ENCODE data around the gene CNNM3. TPM values are rescaled to one million over a fixed set of nuclear protein-coding genes. Genes with fewer than 3 reads are reported as not detected.

CNNM3 gene
- total RNA-seq (10 to 100 TPM; 21.7 to 31.4 TPM), polyA plus RNA-seq (1 to 10 TPM; 7.2 to 7.6 TPM)
- long read RNA-seq, donor 1, partial matches to known transcripts, result 0 of 5 reads
- long read RNA-seq, donor 1, other reads (novel, unspliced or antisense), result 0 of 5 reads
- long read RNA-seq, donor 2, partial matches to known transcripts, result 0 of 1 reads
- long read RNA-seq, donor 2, other reads (novel, unspliced or antisense), result 0 of 1 reads
- long read RNA-seq, donor 3, partial matches to known transcripts, result 0 of 1 reads
- long read RNA-seq, donor 3, other reads (novel, unspliced or antisense), result 0 of 1 reads
- long read RNA-seq, donor 4, partial matches to known transcripts, result 0 of 2 reads
- long read RNA-seq, donor 4, other reads (novel, unspliced or antisense), result 0 of 2 reads
- long read RNA-seq, donor 5, transcript CNNM3-201 (8 exons, 3,447 nt), result major isoform, 5 of 5 reads
- long read RNA-seq, donor 5, partial matches to known transcripts, result 0 of 5 reads
- long read RNA-seq, donor 5, other reads (novel, unspliced or antisense), result 0 of 5 reads

GRCh38 chr2:96816127-96816835 is at the start of gene CNNM3:
Gene CNNM3 (plus strand): TSS chr2:96816268. CDS start chr2:96816278, 10 bp downstream.
- Histone ChIP-seq H3K4me1 (ENCODE audit: control insufficient read depth in 5 of 5, insufficient read depth in 5 of 5, low read length in 5 of 5) (peaks cover 8 to 38% (median 23%) of the 10 kb centered on the region in 5 donors), H3K9ac (ENCODE audit: insufficient read depth in 1 of 2, low read length in 2 of 2) (peak within 1 kb of the TSS in 1 of 2 donors; percentile 0), H3K4me3 (peak within 1 kb of the TSS; percentile 89), H3K27ac (ENCODE audit: low read depth in 1 of 2, low read length in 1 of 2) (peak within 1 kb of the TSS; percentile 94 to 97), H3K27me3 (ENCODE audit: control insufficient read depth in 3 of 3, insufficient read depth in 3 of 3, low read length in 2 of 3) (no peaks in the 10 kb centered on the region), H3K9me3 (ENCODE audit: control insufficient read depth in 4 of 4, insufficient read depth in 3 of 4, low read length in 3 of 4) (no peaks in the 10 kb centered on the region), H3K36me3 (ENCODE audit: control insufficient read depth in 4 of 4, insufficient read depth in 4 of 4, low read length in 4 of 4) (peaks cover 0 to 14% (median 4%) of the 10 kb centered on the region in 4 donors)
- DNase-seq (peak; percentile 96 to 97 (median 97)), ATAC-seq (ENCODE audit: insufficient read depth, low FRiP score) (peak; percentile 97)
- peak; percentile 27 for TF ChIP-seq CTCF (IDR thresholded peaks at IDR 0.05; ENCODE audit: control extremely low read depth, extremely low read depth)
- 0% methylated on average over 60 to 103 of the region's 103 CpGs for WGBS, 2 donors

GRCh38 chr2:96767135-96767871 is 48.8 kb upstream of the CNNM3 start:
- no peak overlapping the region for H3K9ac ChIP-seq (ENCODE audit: insufficient read depth in 1 of 2, low read length in 2 of 2)
- ATAC-seq (ENCODE audit: insufficient read depth, low FRiP score), result no peak

GRCh38 chr2:96768083-96768561 is 47.9 kb upstream of the CNNM3 start:
- Histone ChIP-seq H3K4me1 (ENCODE audit: control insufficient read depth in 5 of 5, insufficient read depth in 5 of 5, low read length in 5 of 5) (peaks cover 0 to 20% (median 12%) of the 10 kb centered on the region in 5 donors), H3K27ac (ENCODE audit: low read depth in 1 of 2, low read length in 1 of 2) (no peak overlapping the region), H3K9ac (ENCODE audit: insufficient read depth in 1 of 2, low read length in 2 of 2) (no peak overlapping the region), H3K9me3 (ENCODE audit: control insufficient read depth in 4 of 4, insufficient read depth in 3 of 4, low read length in 3 of 4) (no peaks in the 10 kb centered on the region), H3K27me3 (ENCODE audit: control insufficient read depth in 3 of 3, insufficient read depth in 3 of 3, low read length in 2 of 3) (no peaks in the 10 kb centered on the region), H3K4me3 (no peak overlapping the region), H3K36me3 (ENCODE audit: control insufficient read depth in 4 of 4, insufficient read depth in 4 of 4, low read length in 4 of 4) (no peaks in the 10 kb centered on the region)
- WGBS, 2 donors, result 70 to 74% methylated on average over 8 of the region's 8 CpGs
- TF ChIP-seq CTCF (IDR thresholded peaks at IDR 0.05; ENCODE audit: control extremely low read depth, extremely low read depth), result no peak
- ATAC-seq (ENCODE audit: insufficient read depth, low FRiP score), result no peak
- DNase-seq, result no peak

More at GRCh38 chr2:96767135-96767871, 48.8 kb upstream of the CNNM3 start:
- Histone ChIP-seq H3K4me1 (ENCODE audit: control insufficient read depth in 5 of 5, insufficient read depth in 5 of 5, low read length in 5 of 5) (peaks cover 2 to 24% (median 14%) of the 10 kb centered on the region in 5 donors), H3K27ac (ENCODE audit: low read depth in 1 of 2, low read length in 1 of 2) (no peak overlapping the region), H3K9me3 (ENCODE audit: control insufficient read depth in 4 of 4, insufficient read depth in 3 of 4, low read length in 3 of 4) (no peaks in the 10 kb centered on the region), H3K27me3 (ENCODE audit: control insufficient read depth in 3 of 3, insufficient read depth in 3 of 3, low read length in 2 of 3) (no peaks in the 10 kb centered on the region), H3K4me3 (no peak overlapping the region), H3K36me3 (ENCODE audit: control insufficient read depth in 4 of 4, insufficient read depth in 4 of 4, low read length in 4 of 4) (no peaks in the 10 kb centered on the region)
- no peak for TF ChIP-seq CTCF (IDR thresholded peaks at IDR 0.05; ENCODE audit: control extremely low read depth, extremely low read depth)
- 92 to 96% methylated on average over 9 of the region's 9 CpGs for WGBS, 2 donors
- no peak for DNase-seq

Data from lung (tissue), 16 donors.